GM13977 (cell line): Measurements from ENCODE around the gene DNAJC22.
"Not testable (repeated sequence)": the region's sequence is repeated elsewhere in the genome, so short reads cannot be mapped to it uniquely, and the experiment has no call there.

Source experiments
- DNase-seq: peaks from one replicate; pipeline ENCODE4 v3.0.0; 2012; ENCODE audit warnings: low spot score
- in situ Hi-C: fragments of 300-500 bp; cut with MboI; formaldehyde crosslinking; loops from one replicate; pipeline ENCODE4 v1.12.0; 2022; ENCODE audit warnings: low sequenced_read_pairs, low pct_unique_long_range_greater_than_20kb, mixed read lengths, inconsistent platforms; ENCODE audit not compliant: unreplicated experiment
- TF ChIP-seq, protein P1 (sequence below): IDR thresholded peaks from 2 replicates; pipeline ENCODE4 v1.5.1; 2012; ENCODE audit warnings: mild to moderate bottlenecking, control low read depth; ENCODE audit not compliant: insufficient read depth; ENCODE audit errors: extremely low read depth, missing control alignments

Gene DNAJC22

DNA sequence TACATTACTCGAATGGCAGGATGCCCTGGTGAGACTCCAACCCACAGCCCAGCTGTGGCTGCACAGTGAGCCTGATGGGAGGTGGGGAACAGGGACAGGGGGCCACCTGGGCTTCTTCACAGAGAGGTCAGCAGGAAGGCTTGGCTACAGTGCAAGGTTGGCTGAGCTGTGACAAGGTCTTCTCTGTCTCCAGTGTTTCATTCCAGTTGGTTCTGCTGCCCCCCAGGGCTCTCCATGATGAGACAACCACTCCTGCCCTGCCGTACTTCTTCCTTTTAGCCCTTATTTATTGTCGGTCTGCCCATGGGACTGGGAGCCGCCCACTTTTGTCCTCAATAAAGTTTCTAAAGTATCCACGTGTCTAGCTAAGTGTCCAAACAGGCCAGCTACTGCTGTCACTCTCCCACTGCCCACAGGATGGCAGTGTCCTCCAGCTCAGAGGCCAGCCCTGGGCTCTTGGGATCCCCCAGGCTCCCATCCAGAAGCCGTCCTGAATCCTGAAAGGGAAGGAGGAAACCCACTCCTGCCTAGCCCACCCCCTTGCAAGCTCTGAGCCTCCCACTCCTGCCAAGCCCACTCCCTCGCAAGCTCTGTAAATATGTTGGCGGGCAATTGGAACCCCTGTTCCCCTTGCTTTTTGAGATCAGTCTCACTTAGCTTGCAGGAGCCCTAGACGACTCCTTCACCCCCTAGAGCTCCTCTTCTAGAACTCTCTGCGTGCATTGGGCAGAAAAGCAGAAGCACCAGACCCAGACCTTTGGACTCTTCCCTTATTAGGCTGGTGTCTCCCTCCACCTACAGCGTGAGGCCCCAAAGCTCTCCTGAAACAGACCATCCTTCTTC, 15.1 kb upstream of the DNAJC22 start:
- in situ Hi-C loops, result no loop called here
- TF ChIP-seq, protein P1, sequence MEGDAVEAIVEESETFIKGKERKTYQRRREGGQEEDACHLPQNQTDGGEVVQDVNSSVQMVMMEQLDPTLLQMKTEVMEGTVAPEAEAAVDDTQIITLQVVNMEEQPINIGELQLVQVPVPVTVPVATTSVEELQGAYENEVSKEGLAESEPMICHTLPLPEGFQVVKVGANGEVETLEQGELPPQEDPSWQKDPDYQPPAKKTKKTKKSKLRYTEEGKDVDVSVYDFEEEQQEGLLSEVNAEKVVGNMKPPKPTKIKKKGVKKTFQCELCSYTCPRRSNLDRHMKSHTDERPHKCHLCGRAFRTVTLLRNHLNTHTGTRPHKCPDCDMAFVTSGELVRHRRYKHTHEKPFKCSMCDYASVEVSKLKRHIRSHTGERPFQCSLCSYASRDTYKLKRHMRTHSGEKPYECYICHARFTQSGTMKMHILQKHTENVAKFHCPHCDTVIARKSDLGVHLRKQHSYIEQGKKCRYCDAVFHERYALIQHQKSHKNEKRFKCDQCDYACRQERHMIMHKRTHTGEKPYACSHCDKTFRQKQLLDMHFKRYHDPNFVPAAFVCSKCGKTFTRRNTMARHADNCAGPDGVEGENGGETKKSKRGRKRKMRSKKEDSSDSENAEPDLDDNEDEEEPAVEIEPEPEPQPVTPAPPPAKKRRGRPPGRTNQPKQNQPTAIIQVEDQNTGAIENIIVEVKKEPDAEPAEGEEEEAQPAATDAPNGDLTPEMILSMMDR, result peak; percentile 77
- no peak for DNase-seq

DNA sequence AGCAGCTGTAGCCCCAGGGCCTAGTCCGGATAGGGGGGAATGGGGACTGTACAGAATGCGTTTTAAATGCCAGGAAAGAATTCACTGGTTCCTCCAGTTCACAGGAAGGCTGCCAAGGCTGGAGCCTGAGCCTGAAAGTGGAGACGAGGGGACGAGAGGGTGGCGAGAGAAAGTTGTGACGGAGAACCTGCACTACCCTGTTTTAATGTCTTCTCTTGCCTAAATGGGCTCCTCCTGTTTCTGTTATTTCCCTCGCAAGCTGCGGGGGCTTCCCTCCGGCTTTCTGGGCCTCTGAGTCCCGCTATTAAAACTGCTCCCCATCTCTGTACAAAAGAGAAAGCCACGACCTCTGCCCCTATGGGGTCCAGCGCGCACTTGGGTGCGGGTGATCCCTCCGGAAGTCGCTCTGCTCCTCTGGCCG, 14.2 kb upstream of the DNAJC22 start:
- in situ Hi-C loops, result no loop called here
- no peak for DNase-seq
- TF ChIP-seq, protein P1, result no peak

DNA sequence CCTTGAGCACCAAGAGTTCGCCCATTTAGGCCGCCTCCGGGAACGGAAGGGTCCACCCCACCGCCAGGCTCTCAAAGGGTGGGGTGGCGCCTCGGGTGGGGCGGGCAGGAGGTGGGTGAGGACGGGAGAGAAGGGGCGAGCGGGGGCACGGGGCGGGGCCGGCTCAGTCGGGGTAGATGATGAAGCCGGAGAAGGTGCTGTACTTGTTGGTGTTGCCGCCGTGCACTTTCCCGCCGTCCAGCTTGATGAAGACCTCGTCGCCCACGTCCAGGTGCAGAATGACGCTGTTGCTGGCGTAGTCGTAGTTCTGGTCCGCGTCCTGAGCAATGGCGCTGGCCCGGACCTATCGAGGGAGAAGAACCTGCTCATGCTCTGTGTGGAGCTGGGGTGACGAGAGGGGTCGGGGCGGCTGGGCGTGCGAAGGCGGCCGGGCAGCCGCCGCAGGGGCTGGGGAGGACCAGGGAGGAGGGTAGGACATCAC, 13.8 kb upstream of the DNAJC22 start:
- in situ Hi-C loops, result no loop called here
- TF ChIP-seq, protein P1, result no peak
- DNase-seq, result no peak

DNA sequence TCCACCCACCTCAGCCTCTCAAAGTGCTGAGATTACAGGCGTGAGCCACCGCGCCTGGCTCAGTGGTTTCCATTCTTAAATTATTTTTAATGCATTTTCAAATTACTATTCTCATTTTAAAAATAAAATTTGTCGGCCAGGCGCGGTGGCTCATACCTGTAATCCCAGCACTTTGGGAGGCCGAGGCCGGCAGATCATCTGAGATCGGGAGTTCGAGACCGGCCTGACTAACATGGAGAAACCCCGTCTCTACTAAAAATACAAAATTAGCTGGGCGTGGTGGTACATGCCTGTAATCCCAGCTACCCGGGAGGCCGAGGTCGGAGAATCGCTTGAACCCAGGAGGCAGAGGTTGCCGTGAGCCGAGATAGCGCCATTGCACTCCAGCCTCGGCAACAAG, 12.9 kb upstream of the DNAJC22 start:
- in situ Hi-C loops, DNase-seq: not testable (repeated sequence)

DNA sequence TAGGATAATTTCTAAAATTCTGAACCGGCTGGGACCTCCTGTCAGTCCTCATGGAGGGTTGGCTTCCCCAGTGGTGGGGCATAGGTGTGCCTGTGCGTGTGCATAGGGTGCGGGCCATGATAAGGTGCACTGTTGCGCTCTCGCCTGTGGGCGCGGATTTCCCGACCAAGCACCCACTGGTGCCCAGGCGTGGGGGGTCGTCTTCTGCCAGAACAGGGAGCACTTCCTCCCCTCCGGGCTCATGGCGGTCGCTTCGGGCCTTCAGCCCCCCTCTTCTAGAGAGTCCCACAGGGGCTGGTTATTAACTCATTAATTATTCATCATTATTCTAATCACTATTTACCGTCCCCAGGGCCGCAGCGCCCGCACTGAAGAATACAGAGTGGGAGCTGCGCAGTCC, 12.5 kb upstream of the DNAJC22 start:
- TF ChIP-seq, protein P1, result no peak
- in situ Hi-C loops, result no loop called here

DNA sequence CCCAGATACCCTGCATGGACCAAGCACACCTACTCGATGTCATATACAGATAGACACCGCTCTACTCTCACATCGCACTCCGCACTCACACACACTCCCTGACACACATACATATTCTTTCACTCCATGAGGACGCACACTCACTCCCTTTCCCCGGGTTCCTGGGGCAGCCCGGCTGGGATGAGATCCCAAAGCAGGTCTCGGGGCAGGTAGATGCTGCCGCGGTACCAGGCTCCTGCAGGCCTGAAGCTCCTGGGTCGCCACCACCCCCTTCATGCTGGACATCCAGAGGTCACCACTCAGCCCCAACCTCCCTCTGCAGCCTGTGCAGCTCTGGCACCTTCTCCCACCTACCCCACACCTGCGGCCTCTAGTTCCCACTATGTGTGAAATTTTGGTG, 12.0 kb upstream of the DNAJC22 start:
- in situ Hi-C loops, result no loop called here
- TF ChIP-seq, protein P1, result no peak
- DNase-seq, result no peak

More for the DNA sequence above, 12.5 kb upstream of the DNAJC22 start:
- no peak for DNase-seq
